Heart left ventricle (tissue), 16 donors: ENCODE data around the gene FREM1. TPM values are rescaled to one million over a fixed set of nuclear protein-coding genes. Genes with fewer than 3 reads are reported as not detected.
A peak's percentile ranks its signal among the peaks of the same experiment; 100 is the strongest.

ENCODE experiments used
- ATAC-seq, 4 donors: fragments of 200-7000 bp; cut with Tn5 transposase; one replicate each; pipeline ENCODE4 v1.9.1; 2020 to 2022; ENCODE audit warnings: moderate library complexity in 4 of 4, mild to moderate bottlenecking in 3 of 4, moderate number of reproducible peaks in 1 of 4
- DNase-seq, 5 donors: peaks; one replicate each; pipeline ENCODE4 v3.0.0-alpha.2; 2020
- H3K27ac ChIP-seq, 12 donors: fragments of 200-600 bp; sonication (generic) in 4 of 12; one replicate each; pipeline versions ENCODE4 v1.5.0 to v1.8.0; 2016 to 2022; ENCODE audit warnings: mild to moderate bottlenecking in 2 of 12
- H3K27me3 ChIP-seq, 9 donors: fragments of 200-600 bp; sonication (generic) in 2 of 9; one replicate each; pipeline versions ENCODE4 v1.5.1 to v1.8.0; 2016 to 2022; ENCODE audit warnings: mild to moderate bottlenecking in 3 of 9
- H3K36me3 ChIP-seq, 9 donors: fragments of 200-600 bp; sonication (generic) in 2 of 9; one replicate each; pipeline versions ENCODE4 v1.5.0 to v1.8.0; 2018 to 2022; ENCODE audit warnings: mild to moderate bottlenecking in 2 of 9
- H3K4me1 ChIP-seq, 12 donors: fragments of 200-600 bp; sonication (generic) in 4 of 12; one replicate each; pipeline versions ENCODE4 v1.5.0 to v1.8.0; 2016 to 2022; ENCODE audit warnings: mild to moderate bottlenecking in 3 of 12
- H3K4me3 ChIP-seq, 12 donors: fragments of 200-600 bp; sonication (generic) in 4 of 12; one replicate each; pipeline versions ENCODE4 v1.5.0 to v1.8.0; 2017 to 2022; ENCODE audit warnings: mild to moderate bottlenecking in 9 of 12, moderate library complexity in 4 of 12
- H3K9me3 ChIP-seq, 12 donors: fragments of 200-600 bp; sonication (generic) in 4 of 12; one replicate each; pipeline versions ENCODE4 v1.5.0 to v1.8.0; 2016 to 2022; ENCODE audit warnings: mild to moderate bottlenecking in 1 of 12
- POLR2A ChIP-seq, 2 donors: fragments of 450-650 bp; IDR thresholded peaks; one replicate each; pipeline ENCODE4 v1.6.1; 2017; ENCODE audit warnings: antibody characterized with exemption in 2 of 2, mild to moderate bottlenecking in 2 of 2, moderate library complexity in 2 of 2
- WGBS, 4 donors: extraction: QIAGEN DNeasy Blood & Tissue Kit in 2 of 4; methylation state at CpG; one replicate each; pipeline versions ENCODE4 v1.1.5 to v1.1.7; 2013 to 2018; 5-methylcytosine and 5-hydroxymethylcytosine counted together
- intact Hi-C, 10 donors: fragments of 100-400 bp; cut with DNase I; formaldehyde crosslinking; loops; one replicate each; pipeline versions ENCODE4 v1.11.1 to v1.14.2; 2022
- polyA plus RNA-seq, 2 donors: library from polyadenylated mRNA; stranded (reverse); fragments of 200-250 nt; gene quantifications; one replicate each; pipeline ENCODE4 v1.2.3, GENCODE V29; 2013
- total RNA-seq, 9 donors: library from RNA; depleted of rRNA in 2 of 9; stranded (reverse); fragments of >200 nt in 2 of 9; fragmentation: NEBNext Ultra II Directional in 3 of 9; extraction: Animal tissue kit (Norgen Biotek cat#: 25700) in 3 of 9; gene quantifications; one replicate each; pipeline versions ENCODE4 v1.1.0 to v1.2.4, GENCODE V29; 2016 to 2023
- TF ChIP-seq, protein P1 (sequence below), 12 donors: fragments of 200-600 bp; sonication (generic) in 4 of 12; IDR thresholded peaks; one replicate each; pipeline versions ENCODE4 v1.5.0 to v1.8.0; 2018 to 2022; ENCODE audit warnings: antibody characterized with exemption in 12 of 12, mild to moderate bottlenecking in 5 of 12
- donor health status: ischemic (EF 13 %, LVEDD 7.1; RV severe dilation, severe dysfunction).
- donor health status: healthy with polysubstance abuse.
- donor health status: DM: no; HTN: yes; CAD: no.
- donor health status: DM: no; HTN: no; CAD: no.
- donor health status: ischemic (EF 25% LVEDD 6.9; RV normal size, moderate dysfunction).
- donor health status: ischemic (EF 25% LVEDD 5.7; RV mildly dilated, moderate dysfunction).
- donor health status: healthy.
- donor health status: DM: yes; HTN: yes; CAD: no.
- donor health status: ischemic (EF 35%, LVEDD 5.7; RV mildly dilated, moderate dysfunction).
- donor health status: nonischemic (EF 11% LVEDD 7.7; RV severe dilation, severe dysfunction).
- donor health status: DM: yes; HTN: yes; CAD: no.
- donor health status: PGD.
- donor health status: ischemic (EF 29% LVEDD 5.4; RV normal size, mild dysfunction).
- donor health status: nonischemic (EF 23%, LVEDD 6.1; RV moderate dilation, normal function).

The FREM1 gene
- total and polyA plus RNA-seq, 11 donors = 0.29 to 6.5 (median 1.9) TPM

DNA sequence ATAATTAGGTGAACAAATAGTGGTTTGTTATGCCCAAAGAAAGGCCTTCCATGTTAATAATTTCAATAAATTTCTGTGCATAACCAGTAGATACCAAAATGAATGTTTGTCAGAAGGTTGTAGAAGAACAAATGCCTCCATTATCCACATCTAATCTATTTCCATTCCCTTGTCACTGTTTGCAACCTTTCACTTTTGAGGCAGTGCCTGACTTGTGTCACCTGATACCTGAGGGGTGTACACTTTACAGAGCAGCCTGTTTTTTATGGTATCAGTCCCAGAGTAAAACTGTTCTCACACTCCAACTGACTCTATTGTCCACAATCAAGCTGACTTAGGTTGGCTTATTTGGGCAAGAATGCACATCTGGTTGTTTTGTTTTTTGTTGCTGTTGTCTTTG lies 40.1 kb downstream of the FREM1 start:
- Histone ChIP-seq H3K9me3 (peaks cover 0 to 4% (median 0%) of the 10 kb centered on the region in 12 donors), H3K4me1 (no peaks in the 10 kb centered on the region), H3K4me3 (no peak overlapping the region), H3K27ac (no peak overlapping the region), H3K27me3 (no peaks in the 10 kb centered on the region), H3K36me3 (no peaks in the 10 kb centered on the region)
- TF ChIP-seq, protein P1, sequence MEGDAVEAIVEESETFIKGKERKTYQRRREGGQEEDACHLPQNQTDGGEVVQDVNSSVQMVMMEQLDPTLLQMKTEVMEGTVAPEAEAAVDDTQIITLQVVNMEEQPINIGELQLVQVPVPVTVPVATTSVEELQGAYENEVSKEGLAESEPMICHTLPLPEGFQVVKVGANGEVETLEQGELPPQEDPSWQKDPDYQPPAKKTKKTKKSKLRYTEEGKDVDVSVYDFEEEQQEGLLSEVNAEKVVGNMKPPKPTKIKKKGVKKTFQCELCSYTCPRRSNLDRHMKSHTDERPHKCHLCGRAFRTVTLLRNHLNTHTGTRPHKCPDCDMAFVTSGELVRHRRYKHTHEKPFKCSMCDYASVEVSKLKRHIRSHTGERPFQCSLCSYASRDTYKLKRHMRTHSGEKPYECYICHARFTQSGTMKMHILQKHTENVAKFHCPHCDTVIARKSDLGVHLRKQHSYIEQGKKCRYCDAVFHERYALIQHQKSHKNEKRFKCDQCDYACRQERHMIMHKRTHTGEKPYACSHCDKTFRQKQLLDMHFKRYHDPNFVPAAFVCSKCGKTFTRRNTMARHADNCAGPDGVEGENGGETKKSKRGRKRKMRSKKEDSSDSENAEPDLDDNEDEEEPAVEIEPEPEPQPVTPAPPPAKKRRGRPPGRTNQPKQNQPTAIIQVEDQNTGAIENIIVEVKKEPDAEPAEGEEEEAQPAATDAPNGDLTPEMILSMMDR (IDR thresholded peaks at IDR 0.05) = no peak
- no peak for TF ChIP-seq POLR2A (IDR thresholded peaks at IDR 0.05)
- intact Hi-C loops = no loop called here
- ATAC-seq (no peak), DNase-seq (no peak)

DNA sequence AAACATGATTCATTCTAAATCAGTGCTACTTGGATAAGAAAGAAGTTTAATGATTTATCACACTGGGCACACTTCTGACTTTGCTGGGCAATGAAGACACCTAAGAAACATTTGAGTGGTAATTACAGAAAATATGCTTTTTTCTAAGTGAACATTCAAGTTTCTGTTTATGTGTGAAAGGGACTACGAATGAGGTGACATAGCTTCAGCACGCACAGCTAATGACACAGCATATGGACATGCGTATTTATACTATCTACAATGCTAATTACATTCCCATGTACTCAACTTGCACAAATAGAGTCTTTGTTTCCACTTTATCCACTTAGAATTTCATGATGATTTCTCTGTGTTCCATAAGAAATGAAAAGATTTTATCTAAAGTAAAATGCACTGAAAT lies 40.6 kb downstream of the FREM1 start:
- Histone ChIP-seq H3K27ac (peak overlapping the region in 1 of 12 donors; percentile 71), H3K9me3 (peaks cover 0 to 4% (median 0%) of the 10 kb centered on the region in 12 donors), H3K4me3 (no peak overlapping the region), H3K36me3 (no peaks in the 10 kb centered on the region), H3K27me3 (no peaks in the 10 kb centered on the region), H3K4me1 (no peaks in the 10 kb centered on the region)
- ATAC-seq = no peak
- TF ChIP-seq, protein P1 (IDR thresholded peaks at IDR 0.05) = no peak
- TF ChIP-seq POLR2A (IDR thresholded peaks at IDR 0.05) = no peak
- WGBS, 4 donors = 77 to 89% (median 78%) methylated on average over 3 of the region's 3 CpGs
- no peak for DNase-seq
- intact Hi-C loops = loop anchor here in 1 of 10 donors (10.0 kb wide), 1 partner anchor 55 kb away; no protein-coding TSS in a partner anchor

DNA sequence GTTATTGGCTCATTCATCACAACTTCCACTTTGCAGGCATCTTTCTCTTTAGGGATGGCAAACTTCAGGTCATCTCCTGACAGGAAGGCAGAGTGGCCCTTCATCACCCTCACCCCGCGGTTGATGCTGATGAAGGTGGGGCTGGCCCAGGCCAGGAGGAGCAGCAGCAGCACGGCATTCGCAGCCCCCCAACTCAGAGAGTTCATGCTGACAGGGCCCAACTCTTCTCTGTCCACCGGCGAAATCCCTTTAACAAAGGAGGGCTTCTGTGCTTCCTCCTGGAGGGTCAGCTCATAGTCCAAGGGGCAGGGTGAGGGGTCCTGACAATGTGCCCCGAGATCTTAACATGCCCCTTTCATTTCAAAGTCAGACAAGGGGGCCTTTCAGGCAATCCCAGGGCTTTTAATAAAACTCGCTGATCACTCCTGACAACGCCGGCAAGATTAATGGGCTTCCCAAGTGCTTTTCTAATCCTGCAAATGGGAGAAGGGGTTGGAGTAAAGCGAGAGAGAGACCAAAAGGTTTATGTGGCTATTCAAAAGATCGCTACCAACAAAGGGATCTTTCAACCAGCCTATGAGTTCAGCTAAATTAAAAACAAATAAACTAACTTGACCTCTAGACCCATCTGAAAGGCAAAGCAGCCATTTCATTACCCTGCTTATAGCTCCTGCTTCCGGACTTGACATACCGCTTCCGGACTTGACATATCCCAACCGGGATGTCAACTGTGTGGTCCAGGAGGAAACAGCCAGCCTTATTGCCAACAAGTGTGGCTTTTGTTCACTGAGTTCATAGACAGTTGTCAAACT lies 41.2 kb downstream of the FREM1 start:
- Histone ChIP-seq H3K4me3 (no peak overlapping the region), H3K9me3 (peaks cover 0 to 4% (median 0%) of the 10 kb centered on the region in 12 donors), H3K36me3 (no peaks in the 10 kb centered on the region), H3K27me3 (no peaks in the 10 kb centered on the region), H3K27ac (peak overlapping the region in 1 of 12 donors; percentile 71), H3K4me1 (no peaks in the 10 kb centered on the region)
- WGBS, 4 donors = 59 to 80% (median 69%) methylated on average over 12 to 16 of the region's 16 CpGs
- intact Hi-C loops = loop anchor here in 1 of 10 donors (10.0 kb wide), 1 partner anchor 56 kb away; no protein-coding TSS in a partner anchor
- ATAC-seq (peak in 1 of 4 donors; percentile 36), DNase-seq (no peak)
- TF ChIP-seq, protein P1 (IDR thresholded peaks at IDR 0.05) = no peak
- TF ChIP-seq POLR2A (IDR thresholded peaks at IDR 0.05) = no peak

DNA sequence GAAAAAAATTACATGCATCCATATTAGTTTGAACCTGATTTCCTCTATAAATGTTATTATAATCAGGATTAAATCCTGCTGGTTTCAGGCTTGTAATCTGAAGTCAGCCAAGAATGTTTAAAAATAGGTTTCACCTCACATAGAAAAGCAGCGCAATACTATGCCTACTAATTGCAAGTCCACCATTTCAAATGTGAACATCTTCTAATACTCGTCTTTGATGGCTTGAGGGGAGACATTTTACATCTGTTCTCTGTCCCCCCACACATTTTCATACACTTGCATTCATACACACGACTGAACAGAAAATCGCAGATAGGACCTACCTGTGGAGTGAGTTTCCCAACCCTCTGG lies 41.8 kb downstream of the FREM1 start:
- no peaks in the 10 kb centered on the region for H3K36me3 ChIP-seq
- no peaks in the 10 kb centered on the region for H3K4me1 ChIP-seq
- H3K27ac ChIP-seq = peak overlapping the region in 1 of 12 donors; percentile 71
- intact Hi-C loops = loop anchor here in 1 of 10 donors (10.0 kb wide), 1 partner anchor 56 kb away; no protein-coding TSS in a partner anchor
- ATAC-seq = no peak
- H3K4me3 ChIP-seq = no peak overlapping the region
- no peaks in the 10 kb centered on the region for H3K27me3 ChIP-seq
- peaks cover 0 to 4% (median 0%) of the 10 kb centered on the region in 12 donors for H3K9me3 ChIP-seq
- no peak for DNase-seq
- TF ChIP-seq, protein P1 (IDR thresholded peaks at IDR 0.05) = no peak
- no peak for TF ChIP-seq POLR2A (IDR thresholded peaks at IDR 0.05)
- WGBS, 4 donors = 75 to 81% (median 80%) methylated on average over 4 of the region's 4 CpGs
